Right ventricle myocardium superior (tissue), 1 donor: Measurements from ENCODE around the gene ASTN1. TPM values are rescaled to one million over a fixed set of nuclear protein-coding genes. Genes with fewer than 3 reads are reported as not detected.

Experiments
- ATAC-seq: fragments of 200-7000 bp; cut with Tn5 transposase; one replicate; pipeline ENCODE4 v1.9.1; 2020; ENCODE audit warnings: mild to moderate bottlenecking; ENCODE audit not compliant: poor library complexity
- DNase-seq: peaks from one replicate; pipeline ENCODE4 v3.0.0-alpha.2; 2020
- intact Hi-C: fragments of 100-400 bp; cut with DNase I; formaldehyde crosslinking; loops from one replicate; pipeline ENCODE4 v1.11.2; 2022
- total RNA-seq: library from RNA; stranded (reverse); fragmentation: NEBNext Ultra II Directional; extraction: Animal tissue kit (Norgen Biotek cat#: 25700); gene quantifications from one replicate; pipeline ENCODE4 v1.2.1, GENCODE V29; 2021
- donor health status: DM: no; HTN: yes; CAD: no; lungs with severe emphysema.

The ASTN1 gene
- total RNA-seq, 1 donor from 2014 or later: 0.32 TPM

DNA sequence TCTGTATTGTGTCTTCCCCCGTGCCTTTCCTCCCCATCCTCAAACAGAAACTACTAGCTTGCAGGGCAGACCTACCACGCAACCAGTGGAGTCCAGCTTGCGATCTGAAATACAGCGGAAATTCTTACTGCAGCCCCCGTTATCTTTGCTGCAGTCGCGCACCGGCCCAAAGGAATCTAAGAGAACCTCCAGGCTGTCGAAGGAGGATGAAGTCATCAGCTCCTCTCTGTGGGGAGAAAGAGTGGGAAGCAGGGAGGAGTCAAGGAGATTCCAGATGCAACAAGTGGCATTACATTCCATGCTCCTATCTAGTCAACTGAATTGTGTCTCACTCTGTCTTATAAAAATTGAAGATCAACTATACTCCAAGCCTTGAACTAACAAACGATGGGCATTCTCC is 206.9 kb downstream of the ASTN1 start:
- ATAC-seq (no peak), DNase-seq (no peak)
- intact Hi-C loops: no loop called here

DNA sequence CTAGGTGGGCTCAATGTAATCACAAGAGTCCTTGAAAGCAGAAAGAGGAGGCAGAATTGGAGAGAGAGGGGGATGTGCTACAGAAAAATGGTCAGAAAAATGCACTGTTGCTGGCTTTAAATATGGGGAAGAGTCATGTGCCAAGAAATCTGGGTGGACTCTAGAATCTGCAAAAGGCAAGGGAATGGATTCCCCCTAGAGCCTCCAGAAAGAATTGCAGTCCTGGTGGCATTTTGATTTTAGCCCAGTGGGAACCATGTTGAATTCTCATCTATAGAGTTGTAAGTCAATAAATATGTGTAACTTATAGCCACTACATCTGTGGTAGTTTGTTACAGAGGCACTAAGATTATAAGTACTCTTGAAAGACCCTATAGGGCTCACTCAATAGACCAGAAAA is 210.3 kb downstream of the ASTN1 start:
- ATAC-seq (no peak), DNase-seq (no peak)
- intact Hi-C loops: no loop called here

DNA sequence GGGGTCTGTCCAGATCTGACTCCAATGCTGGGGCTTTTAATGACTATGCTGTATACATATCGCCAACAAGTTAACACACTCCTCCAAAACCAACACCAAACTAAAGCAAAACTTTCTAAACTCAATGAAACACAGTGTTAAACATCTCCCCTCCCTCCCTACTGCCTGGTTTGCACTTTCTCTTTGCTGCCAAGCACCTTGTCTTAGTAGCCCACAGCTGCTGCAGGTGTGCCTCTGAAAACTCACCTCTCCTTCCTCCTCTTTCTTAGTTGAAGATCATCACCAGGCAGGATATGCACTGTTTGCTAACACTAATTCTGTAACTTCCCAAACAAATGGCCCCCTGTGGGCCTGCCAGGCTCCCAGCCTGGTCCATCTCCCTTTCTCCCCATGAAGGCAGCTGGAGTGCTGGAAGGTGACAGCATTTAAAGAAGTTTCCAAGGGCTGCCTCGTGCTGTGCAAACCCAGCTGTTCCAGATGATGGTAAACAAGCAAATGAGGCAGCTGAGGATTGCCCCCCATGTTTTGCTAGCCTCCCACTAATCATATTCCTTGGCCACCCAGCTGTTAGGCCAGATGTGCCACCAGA is 213.7 kb downstream of the ASTN1 start:
- DNase-seq (no peak), ATAC-seq (no peak)
- intact Hi-C loops: no loop called here

DNA sequence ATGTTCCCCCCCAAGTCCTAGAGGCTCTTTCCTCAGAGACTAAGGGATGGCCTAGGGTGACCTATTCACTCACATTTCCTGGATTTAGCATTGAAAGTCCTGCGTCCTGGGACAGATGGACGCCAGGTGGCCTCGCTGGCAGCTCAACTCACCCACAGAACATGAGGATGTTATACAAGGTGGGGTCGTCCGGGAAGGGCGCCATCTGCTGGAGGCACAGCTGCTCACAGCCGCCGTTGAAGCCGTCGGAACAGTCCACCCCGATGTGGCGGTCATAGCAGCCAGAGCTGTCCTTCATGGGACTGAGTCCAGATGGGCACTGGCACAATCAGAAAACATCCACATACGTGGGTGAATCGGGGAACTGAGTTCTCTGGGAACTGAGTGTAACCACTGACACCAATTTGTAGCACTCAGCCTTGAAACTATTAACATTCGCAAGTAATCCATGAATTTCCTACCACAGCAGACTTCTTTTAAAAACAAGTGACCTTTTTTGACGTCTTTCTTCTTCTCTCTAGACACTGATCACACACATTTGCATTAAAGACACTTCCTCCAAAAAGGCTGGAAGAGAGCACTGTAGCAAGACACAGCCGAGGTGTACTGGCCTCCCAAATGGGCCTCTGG is 215.4 kb downstream of the ASTN1 start:
- DNase-seq: peak; percentile 59
- ATAC-seq: peak; percentile 65
- intact Hi-C loops: loop anchor here (5.0 kb wide), 1 partner anchor 52 kb away; no protein-coding TSS in a partner anchor

DNA sequence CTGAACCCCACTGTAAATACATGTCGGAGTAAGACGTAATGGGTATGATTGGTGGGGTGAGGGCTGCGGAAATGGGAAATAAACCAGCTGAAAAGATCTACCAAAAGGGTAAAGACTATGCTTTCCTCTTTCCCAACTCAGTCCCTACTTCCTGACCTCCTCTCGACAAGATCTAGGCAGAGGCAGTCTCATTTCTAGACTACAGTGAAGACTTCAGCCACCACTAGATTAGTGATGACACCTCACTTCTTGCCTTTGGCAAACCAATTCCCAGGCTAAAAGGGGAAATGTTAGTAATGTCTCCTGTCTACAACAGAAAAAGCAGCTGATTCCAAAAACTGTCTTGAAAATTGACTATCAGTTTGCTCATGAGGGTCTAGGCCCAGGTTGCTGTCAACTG is 219.9 kb downstream of the ASTN1 start:
- ATAC-seq (no peak), DNase-seq (no peak)
- intact Hi-C loops: loop anchor here (5.0 kb wide), 1 partner anchor 47 kb away; no protein-coding TSS in a partner anchor

DNA sequence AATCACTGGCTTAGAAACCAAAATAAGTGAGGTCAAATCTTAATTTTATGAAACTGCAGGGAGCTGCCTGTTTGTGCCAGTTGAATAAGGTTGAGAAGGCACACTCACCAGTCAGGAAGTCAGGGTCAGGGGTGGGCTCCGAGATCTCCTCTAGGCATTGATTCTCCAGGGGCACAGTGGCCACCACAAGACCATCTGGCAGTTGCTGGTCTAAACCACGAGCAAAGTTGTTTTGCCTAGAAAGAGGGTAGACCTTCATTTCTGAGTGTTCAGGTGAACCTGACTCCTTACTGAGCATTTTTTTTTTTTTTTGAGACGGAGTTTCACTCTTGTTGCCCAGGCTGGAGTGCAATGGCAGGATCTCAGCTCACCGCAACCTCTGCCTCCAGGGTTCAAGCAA is 220.7 kb downstream of the ASTN1 start:
- intact Hi-C loops: no loop called here
- no peak for DNase-seq
- no peak for ATAC-seq

DNA sequence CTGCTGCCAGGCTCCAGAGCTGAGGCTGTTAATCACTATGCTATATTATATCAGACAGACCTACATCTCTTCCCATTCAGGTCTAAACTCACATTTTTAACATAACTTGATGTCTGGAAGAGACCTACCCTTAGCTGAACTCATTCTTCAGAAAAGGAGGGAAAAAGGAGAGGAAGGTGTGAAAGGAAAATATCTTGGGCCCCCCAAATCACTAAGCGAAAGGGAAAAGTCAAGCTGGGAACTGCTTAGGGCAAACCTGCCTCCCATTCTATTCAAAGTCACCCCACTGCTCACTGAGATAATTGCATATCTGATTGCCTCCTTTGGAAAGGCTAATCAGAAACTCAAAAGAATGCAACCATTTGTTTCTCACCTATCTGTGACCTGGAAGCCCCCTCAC is 222.2 kb downstream of the ASTN1 start:
- intact Hi-C loops: no loop called here
- no peak for ATAC-seq
- no peak for DNase-seq

DNA sequence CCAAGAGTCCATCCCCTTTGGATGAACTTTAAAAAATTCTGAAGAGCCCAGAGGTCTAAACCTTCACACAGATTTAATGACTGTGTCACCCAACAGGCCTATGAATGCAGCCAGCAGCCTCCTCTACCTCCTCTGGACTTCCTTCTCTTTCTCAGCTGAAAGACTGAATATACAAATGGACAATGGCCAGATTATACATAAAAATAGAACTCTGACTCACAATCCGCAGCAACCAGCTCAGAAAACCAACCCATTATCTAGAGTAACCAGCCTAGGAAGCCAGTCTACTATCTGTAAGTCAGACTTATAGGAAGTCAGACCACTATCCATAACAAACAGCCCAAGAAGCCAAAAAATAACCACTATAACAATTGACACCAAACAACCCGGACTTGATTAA is 224.5 kb downstream of the ASTN1 start:
- ATAC-seq: peak; percentile 20
- no peak for DNase-seq
- intact Hi-C loops: no loop called here

DNA sequence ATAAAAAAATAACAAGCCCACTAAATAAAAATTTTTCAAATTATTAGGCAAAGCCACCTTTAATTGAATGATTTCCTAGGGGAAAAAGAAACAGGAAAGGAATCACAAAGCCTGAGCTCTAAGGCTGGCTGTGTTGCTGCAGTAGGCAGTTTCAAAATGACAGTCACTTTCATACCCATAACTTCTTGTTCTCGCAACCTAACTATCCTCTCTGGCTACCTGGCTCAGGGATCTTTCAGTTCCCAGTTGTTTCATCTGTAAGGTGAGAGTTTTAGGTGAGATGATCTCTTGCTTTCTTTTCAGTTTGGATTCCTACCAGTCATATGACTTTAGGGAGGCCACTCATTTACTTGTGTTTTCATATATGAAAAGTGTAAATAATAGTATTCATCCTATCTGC is 226.1 kb downstream of the ASTN1 start:
- intact Hi-C loops: no loop called here
- ATAC-seq: no peak
- DNase-seq: no peak

DNA sequence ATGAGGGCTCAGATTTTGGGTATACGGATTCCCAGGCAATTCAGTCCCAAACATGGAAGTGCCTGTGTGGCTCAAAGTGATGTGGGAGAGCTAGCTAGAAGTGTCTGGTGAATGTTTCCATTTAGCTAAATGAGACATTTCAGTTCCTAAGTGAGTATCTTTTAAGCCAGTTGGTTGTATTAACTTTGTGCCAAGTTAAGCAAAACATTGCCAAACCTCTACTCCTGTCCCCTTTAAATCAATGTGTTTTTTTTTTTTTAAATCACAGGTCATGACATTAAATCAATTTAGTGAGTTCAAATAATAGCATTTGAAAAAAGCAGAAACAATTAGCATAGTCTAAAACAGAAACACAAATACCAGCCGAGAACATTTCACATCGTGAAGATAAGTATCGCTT is 230.1 kb downstream of the ASTN1 start:
- DNase-seq (no peak), ATAC-seq (no peak)
- intact Hi-C loops: no loop called here

DNA sequence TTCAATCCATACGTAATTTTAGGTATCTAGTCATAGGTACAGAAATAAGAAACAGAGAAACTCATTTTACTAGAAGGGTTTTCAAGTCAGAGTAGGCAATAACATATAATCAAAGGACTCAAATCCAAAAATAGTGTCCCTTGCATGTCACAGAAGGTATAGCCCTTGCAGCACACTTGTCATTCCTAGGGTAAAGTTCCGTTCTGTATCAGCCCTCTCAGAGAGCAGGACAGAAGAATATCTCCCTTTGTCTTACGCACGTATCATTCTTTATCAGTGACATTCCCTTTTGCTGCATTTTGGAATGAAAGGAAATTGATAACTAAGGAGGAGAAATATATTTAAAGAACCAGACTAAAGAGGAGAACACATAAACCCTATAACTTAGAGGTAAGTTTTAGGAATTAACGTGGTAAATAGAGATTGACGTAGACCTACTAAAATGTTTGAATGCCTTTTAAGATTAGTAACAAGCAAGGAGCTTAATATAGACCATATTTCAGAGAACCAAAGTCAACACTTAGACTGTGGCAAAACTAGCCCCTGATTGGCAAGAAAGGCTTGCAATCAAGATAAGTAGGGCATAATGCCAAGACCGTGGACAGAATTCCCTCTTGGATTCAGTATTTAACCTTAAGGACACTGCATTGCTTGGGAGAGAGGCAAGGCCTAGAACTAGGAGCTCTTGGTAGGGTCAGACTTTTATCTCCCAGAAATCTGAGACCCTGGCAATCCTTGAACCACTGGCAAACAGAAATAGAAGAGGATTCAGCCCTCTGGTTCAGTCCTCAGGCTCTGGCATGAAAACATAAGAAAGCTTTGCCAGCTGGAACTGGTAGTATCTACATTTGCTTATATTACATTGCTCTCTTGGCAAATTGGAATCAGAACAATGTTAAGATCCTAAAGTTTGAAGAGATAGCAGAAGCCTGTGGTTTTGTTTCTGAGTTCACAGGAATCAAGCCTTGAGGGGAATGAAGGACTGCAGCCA is 232.1 kb downstream of the ASTN1 start:
- intact Hi-C loops: no loop called here
- DNase-seq (no peak), ATAC-seq (peak; percentile 79)

DNA sequence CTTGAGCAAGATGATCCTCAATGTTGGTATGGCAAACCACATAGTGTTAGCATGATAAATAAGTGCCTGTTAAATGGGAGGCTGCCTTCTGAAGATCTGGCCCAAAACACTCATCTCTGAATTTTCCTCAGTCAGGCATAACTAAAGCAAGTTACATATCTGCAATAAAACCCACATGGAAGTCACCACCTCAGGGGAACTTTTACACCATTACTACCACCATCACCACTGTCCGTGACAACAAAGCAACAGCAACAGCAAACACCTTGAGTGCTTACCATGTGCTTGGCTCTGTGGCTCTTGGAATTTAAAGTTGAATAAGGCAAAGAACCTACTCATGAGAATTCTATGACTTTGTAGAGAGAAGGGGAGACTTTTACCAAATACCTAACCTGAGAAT is 233.0 kb downstream of the ASTN1 start:
- no peak for DNase-seq
- intact Hi-C loops: no loop called here
- ATAC-seq: no peak

DNA sequence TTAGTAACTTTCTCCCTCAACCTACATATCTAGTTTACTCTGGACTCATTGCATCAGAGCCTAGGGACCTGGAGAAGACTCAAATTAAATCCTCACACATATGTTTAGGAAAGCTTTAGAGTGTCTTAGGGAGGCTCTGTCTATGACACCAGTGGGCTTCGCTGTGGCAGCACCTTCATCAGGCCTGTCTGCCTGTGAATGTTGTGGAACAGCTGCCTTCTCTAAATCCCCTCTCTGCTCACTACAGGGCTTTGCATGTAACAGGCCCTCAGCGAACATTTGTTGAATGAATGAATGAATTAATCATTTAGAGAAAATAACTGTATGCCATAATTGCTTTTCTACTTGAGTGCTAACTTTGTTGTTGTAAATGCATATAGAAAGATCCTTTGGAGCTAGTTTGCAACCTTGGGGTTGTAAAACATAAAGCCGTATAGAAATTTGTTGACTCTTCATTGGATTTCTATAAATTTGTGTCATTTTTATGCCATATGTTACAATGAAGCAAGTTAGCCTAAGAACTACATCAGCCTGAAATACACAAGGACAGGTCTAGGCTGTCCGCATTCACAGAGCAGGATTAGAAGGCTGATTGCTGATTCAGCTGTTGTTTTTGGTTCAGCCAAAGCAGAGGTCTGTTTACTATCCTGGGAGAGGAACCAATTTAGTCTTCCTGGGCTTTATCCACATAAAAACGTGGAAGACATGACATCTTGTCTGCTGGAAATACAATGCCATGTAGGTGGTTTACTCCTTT is 238.0 kb downstream of the ASTN1 start:
- DNase-seq (no peak), ATAC-seq (no peak)
- intact Hi-C loops: no loop called here

DNA sequence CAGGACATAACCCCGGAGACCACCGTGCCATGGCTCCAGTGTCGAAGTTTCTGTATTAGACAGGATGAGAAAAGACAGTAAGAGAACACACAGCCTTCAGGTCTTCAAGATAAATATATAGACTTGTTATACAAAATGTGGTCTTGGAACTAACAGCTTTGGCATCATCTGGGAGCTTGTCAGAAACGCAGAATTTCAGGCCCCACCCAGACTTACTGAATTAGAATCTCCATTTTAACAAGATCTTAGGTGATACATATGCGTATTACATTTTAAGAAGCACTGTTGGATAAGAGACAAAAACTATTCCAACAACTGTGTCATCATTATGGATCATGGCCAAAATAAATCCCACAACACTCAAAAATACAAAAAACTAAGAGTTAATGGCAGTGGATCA is 239.3 kb downstream of the ASTN1 start:
- ATAC-seq (no peak), DNase-seq (no peak)
- intact Hi-C loops: no loop called here

DNA sequence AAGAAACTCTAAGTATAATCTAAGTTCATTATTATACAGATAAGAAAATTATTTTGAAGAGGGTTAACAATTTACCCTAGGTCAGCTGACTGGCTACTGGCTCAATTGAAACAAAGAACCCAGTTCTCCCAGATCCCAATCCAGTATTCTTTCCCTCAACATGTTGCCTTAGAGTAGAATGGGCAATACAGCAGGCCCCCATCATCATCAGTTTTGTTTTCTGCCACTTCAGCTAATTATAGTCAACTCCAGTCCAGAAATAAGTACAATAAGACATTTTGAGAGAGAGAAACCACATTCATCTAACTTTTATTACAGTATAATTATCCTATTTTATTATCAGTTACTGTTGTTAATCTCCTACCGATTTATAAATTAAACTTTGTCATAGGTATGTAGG is 241.2 kb downstream of the ASTN1 start:
- intact Hi-C loops: no loop called here
- no peak for ATAC-seq
- no peak for DNase-seq

DNA sequence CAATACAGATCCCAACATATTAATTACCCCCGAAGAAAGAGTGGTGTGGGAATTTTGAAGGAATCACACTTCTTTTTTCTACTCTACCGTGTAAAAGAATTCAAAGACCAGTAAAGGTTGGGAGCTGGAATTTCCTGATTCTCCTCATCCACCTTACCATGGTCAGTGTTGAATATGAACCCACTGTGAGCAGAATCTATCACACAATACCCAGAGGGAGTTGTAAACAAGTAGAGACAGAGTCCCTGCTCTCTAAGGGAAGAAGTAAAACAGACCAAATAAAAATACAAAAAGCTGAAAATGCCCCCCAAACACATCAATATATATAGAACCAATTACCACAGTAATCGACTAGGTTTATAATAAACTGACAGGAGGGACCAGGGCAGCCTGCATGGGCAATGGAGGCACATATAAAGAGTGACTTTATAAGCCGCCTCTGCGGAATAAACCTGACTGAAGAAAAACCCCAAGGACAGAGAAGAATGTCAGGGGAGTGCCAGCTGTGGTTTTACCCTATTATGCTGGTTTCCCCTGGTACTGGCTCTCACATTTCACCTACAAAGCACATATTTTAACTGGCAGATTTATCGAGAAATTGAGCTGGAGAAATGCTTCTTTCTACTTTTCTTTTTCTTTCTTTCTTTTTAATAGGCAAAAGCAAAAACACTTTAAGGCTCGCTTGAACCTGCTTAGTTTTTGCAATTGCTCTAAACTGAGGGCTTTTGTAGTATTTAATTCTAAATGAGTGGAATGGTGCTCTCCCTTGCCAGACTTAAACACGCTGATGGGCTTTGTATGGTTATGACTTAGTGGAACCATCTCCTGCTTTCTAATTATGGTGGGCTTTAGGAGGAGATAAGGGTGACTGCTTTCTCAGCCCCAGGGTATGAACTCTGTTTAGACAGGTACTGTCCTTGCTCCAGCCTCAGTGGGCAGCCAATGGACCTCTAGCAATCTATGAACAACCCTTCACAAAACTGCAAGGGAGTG is 244.8 kb downstream of the ASTN1 start:
- ATAC-seq: no peak
- DNase-seq: no peak
- intact Hi-C loops: no loop called here

DNA sequence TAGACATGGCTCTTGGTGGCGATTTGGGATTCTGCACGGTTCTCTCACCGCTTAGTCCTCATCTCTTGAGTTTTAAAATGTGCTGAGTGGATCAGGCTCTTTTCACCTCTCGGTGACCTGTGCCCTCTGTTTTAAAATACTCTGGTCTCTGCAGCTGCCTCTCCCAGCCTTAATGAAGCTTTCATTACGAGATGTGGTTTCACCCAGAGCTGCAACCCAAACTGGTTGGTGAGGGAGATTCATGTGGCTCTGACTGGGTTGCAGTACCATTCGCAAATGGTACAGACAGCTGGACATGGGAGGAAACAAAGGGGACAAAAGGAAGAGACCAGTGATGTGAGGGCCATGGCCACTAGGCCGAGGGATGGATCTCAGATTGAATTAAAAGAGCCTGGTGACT is 258.9 kb downstream of the ASTN1 start:
- intact Hi-C loops: no loop called here
- DNase-seq: no peak
- no peak for ATAC-seq
